Raji (cell line): ENCODE data around the gene ARV1.

Source experiments
- POLR2A ChIP-seq: IDR thresholded peaks from 2 replicates; pipeline ENCODE4 v1.6.1; 2011; ENCODE audit warnings: low read depth, low read length, control low read depth; ENCODE audit not compliant: insufficient read depth

Gene ARV1

DNA sequence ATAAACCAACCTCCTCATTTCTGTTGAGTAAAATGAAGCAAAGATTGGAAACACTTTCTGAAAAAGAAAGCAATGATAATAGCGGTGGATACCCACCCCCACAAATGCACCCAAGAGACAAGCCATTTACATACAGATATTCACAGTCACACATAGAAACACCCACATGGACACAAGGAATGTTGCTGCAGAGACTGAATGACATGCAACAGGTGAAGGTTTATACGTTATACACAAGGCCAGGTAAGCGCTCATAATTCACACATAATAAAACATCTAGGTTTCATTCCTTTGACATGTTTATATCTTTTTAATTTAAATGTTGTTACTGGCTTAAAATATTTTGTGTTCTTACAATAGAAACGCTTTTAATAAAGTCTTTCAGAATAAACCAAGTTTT lies 21.3 kb downstream of the ARV1 start:
- TF ChIP-seq POLR2A = no peak

DNA sequence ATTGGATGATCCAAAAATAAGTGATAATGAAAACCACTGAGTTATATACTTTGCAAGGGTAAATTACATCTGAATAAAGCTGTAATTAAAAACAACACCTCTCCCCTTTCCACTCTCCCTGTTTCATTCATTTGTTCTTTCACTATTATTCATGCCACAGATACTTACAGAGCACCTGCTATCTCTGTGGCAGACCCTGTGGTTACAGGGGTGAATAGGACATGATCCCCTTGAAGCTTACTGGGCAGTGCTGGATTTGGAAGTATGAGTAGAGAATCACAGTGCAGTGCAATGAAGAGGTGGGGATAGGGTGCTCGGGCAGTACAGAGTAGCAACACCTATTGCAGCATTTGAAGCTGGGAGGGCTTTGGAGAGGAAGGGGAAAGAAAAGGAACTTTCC lies 21.7 kb downstream of the ARV1 start:
- TF ChIP-seq POLR2A = no peak

DNA sequence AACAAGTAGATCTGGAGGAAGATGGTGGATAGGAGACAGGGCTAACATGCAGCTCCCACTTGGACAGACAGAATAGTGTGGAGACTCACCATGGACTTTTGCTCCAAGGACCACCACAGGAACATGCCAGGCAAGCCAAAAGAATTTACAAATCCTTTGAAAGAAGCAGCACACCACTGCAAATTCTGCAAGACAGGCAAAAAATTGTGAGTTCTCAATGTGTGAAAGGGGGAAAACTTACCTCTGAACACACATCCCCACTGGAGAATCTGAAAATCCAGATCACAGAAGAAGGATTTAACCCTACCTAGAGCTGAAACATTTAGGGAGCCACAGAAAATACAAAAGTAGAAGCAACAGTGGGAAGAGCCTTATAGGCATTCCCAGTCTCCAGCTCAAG lies 23.0 kb downstream of the ARV1 start:
- no peak for TF ChIP-seq POLR2A

DNA sequence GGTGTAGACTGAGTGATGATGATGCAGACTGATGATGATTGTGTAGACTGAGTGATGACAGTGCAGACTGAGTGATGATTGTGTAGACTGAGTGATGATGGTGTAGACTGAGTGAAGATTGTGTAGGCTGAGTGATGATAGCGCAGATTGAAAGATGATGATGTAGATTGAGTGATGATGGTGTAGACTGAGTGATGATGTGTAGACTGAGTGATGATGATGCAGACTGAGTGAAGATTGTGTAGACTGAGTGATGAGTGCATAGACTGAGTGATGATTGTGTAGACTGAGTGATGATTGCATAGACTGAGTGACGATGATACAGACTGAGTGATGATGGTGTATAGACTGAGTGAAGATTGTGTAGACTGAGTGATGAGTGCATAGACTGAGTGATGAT lies 32.5 kb downstream of the ARV1 start:
- TF ChIP-seq POLR2A = no peak

DNA sequence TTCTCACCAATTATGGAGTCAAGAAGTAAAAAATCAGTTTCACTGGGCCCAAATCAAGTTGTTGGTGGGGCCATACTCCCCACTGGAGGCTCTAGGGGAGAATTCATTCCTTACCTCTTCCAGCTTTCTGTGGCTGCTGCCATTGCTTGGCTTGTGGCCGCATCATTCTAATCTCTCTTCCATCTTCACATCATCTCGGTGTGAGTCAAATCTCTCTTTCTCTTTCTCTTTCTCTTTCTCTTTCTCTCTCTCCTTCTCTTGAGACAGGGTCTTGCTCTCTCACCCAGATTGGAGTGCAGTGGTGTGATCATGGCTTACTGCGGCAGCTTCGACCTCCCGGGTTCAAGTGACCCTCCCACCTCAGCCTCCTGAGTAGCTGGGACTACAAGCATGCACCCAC lies 33.1 kb downstream of the ARV1 start:
- no peak for TF ChIP-seq POLR2A

DNA sequence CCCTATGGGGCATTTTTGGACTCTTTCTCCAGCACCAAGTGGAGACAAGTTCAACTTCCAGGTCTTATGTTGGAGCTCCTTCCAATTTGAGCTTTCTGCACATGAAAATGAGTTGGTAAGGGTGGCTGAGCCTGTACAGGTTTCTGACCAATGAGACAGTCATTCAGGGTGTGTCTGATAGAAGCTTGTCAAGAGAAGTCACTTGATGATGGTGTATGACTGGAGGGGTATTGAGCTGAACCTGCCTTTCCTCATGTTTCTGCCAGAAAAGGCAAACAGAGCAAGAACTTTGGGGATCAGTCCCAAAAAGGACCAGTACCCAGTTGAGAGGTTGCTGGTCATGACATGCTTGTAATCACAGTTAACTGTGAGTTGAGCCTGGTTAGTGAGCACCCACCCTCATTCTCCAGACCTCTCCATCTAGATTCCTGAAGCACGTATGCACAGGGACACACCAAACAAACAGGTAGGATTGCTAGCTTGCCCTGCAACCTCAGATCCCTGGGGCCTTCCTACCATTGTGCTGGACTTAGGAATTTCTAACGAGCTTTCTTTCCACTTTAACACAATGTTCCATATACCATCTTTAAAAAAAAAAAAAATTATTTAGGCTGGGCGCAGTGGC lies 34.6 kb downstream of the ARV1 start:
- TF ChIP-seq POLR2A = no peak

DNA sequence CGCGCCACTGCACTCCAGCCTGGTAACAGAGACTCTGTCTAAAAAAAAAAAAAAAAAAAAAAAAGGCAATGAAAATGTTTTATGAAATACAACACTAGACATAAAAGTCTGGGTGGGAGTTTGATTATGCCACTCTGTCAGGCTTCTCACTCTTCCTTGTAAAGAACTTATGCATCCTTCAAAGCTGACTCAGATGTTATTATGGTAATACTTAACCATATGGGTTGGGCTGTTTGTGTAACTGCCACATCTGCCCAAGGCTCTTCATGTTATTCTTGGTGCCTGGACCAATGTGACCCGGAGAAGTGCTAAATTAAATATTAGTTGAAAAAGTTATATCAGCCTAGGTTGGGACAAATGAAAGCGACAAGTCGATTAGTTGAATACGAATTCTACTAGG lies 37.3 kb downstream of the ARV1 start:
- no peak for TF ChIP-seq POLR2A

DNA sequence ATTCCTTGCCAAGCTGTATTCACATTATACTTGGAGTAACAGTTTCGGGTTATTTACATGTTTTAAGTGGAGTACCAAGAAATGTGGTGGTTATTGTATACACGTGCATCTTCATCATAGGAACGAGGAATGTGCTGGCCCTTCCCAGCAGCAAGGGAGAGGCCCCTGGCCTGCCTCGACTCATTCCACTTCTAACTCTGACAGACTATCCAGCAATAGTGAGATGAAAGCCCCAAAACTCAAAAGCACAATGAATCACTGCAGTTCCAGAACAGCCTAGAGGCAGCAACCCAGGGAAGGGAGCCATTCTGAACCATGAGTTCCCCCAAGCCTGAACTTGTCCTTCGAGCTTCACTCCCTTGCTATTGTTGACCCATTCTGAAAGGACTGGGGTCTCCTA lies 38.1 kb downstream of the ARV1 start:
- no peak for TF ChIP-seq POLR2A

DNA sequence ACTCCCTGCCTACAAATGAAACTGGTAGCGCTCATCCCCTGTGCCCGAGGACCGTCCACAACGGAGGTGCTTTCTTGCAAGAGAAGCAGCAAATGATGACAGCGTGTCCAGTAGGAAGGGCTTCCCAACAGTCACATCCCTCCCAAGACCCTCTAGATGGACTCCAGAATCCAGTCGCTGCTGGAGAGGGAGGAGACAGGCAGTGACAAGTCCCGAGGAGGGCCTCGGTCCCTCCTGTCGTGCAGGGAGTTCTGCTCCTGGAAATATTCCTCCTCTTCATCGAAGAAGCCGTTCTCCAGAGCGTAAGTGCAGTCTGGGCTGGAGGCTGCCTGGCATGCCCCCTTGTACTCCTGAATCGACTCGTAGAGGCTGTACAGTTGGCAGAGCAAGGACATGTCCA lies 40.8 kb downstream of the ARV1 start:
- no peak for TF ChIP-seq POLR2A

DNA sequence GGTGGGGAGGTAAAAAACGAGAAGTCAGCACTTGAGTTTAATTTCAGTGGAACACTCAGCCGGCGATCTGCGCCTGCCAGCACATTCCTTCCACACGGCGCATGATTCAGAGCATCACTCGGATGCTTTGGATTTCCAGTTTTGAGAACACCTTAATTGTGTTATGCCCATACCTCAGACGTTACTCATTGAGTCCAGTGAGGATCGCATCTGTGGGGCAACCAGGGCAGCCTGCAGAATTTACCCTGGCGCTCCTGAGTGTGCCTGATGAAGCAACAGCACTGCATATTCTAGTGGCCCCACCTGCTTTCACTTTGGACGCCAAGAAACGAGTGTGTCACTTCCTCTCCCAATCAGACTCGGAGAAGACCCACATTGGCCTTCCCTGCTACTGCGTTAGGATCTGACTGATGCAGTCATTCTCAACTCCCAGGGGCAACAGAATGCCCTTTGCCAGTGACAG lies 41.3 kb downstream of the ARV1 start:
- TF ChIP-seq POLR2A = no peak

DNA sequence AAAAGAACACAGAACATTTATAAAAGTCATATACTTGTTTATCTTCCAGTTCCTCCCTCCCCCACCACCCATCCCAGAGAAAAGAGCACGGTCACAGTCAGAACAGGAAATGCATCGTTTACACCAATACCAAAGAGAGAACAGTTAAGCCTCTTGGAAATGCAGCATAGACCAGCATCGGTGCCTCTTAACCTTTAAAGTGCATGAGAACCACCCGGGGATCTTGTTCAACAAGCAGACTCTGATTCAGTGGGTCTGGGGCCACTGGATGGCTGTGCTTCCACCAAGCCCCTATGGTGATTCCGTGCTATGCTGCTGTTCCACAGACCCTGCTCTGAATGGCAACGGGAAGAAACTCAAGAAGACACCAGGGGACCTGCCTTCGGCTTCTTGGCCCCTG lies 41.9 kb downstream of the ARV1 start:
- no peak for TF ChIP-seq POLR2A

DNA sequence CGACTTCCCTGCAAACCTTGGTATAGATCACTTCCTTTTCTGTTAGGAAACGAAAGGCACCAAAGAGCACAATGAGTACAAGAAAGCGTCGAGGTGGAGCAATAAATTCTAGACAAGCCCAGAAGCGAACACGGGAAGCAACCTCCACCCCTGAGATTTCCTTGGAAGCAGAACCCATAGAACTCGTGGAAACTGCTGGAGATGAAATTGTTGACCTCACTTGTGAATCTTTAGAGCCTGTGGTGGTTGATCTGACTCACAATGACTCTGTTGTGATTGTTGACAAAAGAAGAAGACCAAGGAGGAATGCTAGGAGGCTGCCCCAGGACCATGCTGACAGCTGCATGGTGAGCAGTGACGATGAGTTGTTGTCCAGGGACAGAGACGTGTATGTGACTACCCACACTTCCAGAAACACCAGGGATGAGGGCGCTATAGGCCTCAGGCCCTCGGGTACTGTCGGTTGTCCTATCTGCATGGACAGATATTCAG lies 42.7 kb downstream of the ARV1 start:
- TF ChIP-seq POLR2A = no peak

DNA sequence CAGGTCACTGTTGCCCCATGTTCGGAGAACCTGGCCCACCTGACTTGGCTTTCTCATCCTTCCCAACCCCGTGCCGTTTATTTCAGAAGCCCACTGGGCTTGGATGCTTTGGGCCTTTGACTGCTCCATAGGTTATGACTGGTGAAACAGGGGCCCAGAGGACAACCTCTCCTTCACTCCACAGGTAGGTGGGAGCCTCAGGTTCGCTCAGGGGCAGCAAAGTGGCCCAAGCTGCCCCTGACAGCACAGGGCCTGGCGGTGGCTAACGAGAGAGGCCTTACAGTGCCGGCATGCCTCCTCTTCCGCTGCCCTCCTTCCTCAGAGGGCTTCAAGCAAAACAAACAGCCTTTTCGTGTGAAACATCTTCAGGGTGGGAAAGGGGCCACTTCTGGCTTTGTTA lies 44.3 kb downstream of the ARV1 start:
- TF ChIP-seq POLR2A = no peak

DNA sequence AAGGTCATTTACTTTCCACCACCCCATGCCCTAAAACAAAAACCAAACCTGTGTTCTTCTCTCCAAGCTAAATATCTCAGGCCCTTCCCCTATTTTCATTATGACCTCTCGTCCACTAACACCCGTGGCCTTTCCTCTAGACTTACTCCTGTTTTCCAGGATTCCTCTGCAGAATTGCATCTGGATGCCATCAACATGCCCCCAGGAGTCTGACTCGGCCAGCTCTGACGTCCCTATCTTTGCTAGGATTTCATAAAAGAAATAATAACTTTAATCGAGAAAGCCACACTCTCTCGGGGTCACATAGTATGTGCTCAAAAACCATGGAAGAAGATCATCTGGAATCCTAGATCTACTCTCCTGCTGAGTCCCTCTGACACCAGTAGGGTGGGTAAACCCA lies 47.7 kb downstream of the ARV1 start:
- TF ChIP-seq POLR2A = no peak

DNA sequence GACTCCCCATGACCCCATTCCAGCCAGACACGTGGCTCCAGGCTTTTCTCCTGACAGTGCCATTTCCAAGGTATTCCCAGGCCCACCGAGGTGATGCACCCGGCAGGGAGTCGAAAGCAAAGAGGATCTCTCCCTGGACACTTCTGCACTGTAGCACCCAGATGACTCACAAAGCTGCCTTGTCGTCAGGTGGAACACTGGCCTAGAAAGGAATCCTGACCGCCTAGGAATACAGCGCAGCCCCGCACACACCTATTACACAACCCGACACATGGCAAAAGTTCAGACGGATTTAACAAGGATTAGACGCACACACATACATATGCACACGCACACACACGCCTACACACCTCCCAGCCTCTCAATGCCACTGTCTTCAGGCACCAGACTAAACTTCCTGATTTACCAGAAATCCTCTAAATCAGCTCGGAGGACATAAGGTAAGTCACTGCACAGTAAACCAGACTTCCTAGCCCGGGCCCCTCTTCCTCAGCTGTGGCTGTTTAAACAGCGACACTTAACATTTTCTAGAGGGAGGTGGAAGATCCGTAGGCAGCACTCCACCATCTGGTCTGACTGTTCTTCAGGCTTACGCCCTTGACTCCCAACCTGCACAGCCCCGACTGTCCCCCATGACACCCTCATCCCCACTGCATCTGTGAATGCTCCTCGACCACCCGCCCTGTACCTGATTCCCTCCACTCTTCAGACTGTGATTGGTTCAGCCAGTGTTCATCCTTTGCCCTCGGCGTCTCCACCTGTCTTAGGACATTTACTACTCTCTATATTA lies 48.4 kb downstream of the ARV1 start:
- no peak for TF ChIP-seq POLR2A

DNA sequence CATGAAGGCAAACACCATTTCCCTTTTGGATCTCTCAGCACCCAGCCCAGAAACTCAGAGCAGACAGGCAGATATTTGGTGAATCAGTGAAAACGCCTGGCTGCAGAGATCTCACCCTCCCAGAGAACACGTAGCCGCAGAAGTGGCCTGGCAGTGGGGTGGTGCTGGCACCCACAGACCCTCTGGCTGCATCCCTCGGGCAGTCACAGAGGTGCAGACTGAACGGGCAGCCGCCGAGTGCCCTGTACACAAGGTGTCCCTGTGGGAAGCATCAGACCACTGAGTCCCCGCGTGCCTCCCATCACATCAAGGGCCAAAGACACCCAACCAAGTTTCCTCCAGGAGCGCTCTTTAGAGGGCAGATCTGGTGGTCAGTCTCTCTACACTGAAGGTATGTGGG lies 49.1 kb downstream of the ARV1 start:
- no peak for TF ChIP-seq POLR2A

DNA sequence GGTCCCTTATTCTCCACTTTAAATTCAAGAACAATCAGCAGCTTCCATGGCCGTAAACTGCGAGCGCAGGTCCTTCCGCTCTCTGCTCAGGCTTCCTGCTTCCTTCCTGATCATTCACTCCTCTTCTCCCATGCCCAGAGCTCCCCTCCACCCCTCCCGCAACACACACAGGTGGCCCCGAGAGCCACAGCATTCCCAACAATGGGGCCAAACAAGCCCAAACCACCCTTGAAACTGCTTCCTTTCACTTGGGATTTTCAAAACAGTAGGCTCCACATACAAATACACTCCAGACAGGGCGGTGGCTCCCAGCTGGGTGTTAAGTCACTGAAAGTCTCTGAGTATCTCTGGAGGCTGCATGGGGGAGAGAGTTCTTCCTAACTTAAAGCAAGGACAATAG lies 49.8 kb downstream of the ARV1 start:
- TF ChIP-seq POLR2A = no peak

DNA sequence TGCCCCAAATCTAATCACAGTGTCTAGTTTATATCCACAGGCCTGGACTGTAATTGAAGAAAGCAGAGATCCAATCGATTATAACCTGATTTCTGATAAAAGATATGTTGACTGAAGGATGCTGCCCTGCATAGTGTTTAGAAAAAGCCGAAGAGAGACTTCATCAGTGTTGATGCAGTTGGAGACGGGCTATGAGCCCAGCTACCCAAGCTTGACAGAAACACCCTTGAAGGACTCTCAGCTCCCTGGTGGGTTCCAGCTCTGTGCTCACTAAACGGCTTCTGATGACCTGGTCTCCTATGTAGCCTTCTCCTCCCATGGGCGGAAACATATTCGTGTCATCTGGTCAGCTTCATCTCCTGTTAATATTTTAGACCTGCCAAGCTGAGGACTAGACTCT lies 50.9 kb downstream of the ARV1 start:
- no peak for TF ChIP-seq POLR2A
